Heart right ventricle (tissue), 16 donors: ENCODE measurements around the gene VGLL4. TPM values are rescaled to one million over a fixed set of nuclear protein-coding genes. Genes with fewer than 3 reads are reported as not detected.

Source experiments
- ATAC-seq, 8 donors: fragments of 200-7000 bp; cut with Tn5 transposase; one replicate each; pipeline ENCODE4 v1.9.1; 2020; ENCODE audit warnings: mild to moderate bottlenecking in 8 of 8, moderate library complexity in 8 of 8, moderate number of reproducible peaks in 1 of 8
- DNase-seq, 2 donors: peaks; one replicate each; pipeline ENCODE4 v3.0.0-alpha.2; 2020
- H3K27ac ChIP-seq, 10 donors: fragments of 200-600 bp; sonication (generic) in 2 of 10; one replicate each; pipeline versions ENCODE4 v1.5.0 to v1.8.0; 2020 to 2022; ENCODE audit warnings: mild to moderate bottlenecking in 3 of 10
- H3K27me3 ChIP-seq, 7 donors: fragments of 200-600 bp; one replicate each; pipeline ENCODE4 v1.8.0; 2021 to 2022; ENCODE audit warnings: mild to moderate bottlenecking in 2 of 7
- H3K36me3 ChIP-seq, 9 donors: fragments of 200-600 bp; sonication (generic) in 1 of 9; one replicate each; pipeline versions ENCODE4 v1.5.0 to v1.8.0; 2020 to 2022; ENCODE audit warnings: mild to moderate bottlenecking in 2 of 9
- H3K4me1 ChIP-seq, 9 donors: fragments of 200-600 bp; sonication (generic) in 1 of 9; one replicate each; pipeline versions ENCODE4 v1.5.0 to v1.8.0; 2020 to 2022; ENCODE audit warnings: mild to moderate bottlenecking in 4 of 9
- H3K4me3 ChIP-seq, 10 donors: fragments of 200-600 bp; sonication (generic) in 2 of 10; one replicate each; pipeline versions ENCODE4 v1.5.0 to v1.8.0; 2020 to 2022; ENCODE audit warnings: mild to moderate bottlenecking in 7 of 10, moderate library complexity in 2 of 10
- H3K9me3 ChIP-seq, 11 donors: fragments of 200-600 bp in 10 of 11; sonication (generic) in 2 of 11; one replicate each; pipeline versions ENCODE4 v1.5.0 to v1.8.0; 2013 to 2022; ENCODE audit warnings: mild to moderate bottlenecking in 2 of 11, control low read depth in 1 of 11, moderate library complexity in 1 of 11
- CTCF ChIP-seq, 9 donors: fragments of 200-600 bp; sonication (generic) in 2 of 9; IDR thresholded peaks; one replicate each; pipeline versions ENCODE4 v1.5.0 to v1.8.0; 2021 to 2022; ENCODE audit warnings: antibody characterized with exemption in 9 of 9, mild to moderate bottlenecking in 5 of 9, moderate library complexity in 1 of 9
- WGBS, 2 donors: extraction: QIAGEN DNeasy Blood & Tissue Kit; methylation state at CpG; one replicate each; pipeline ENCODE4 v1.1.7; 2013; ENCODE audit warnings: inconsistent platforms in 1 of 2; 5-methylcytosine and 5-hydroxymethylcytosine counted together
- intact Hi-C, 10 donors: fragments of 100-400 bp; cut with DNase I; formaldehyde crosslinking; loops; one replicate each; pipeline versions ENCODE4 v1.11.1 to v1.14.2; 2022
- polyA plus RNA-seq, 2 donors: library from polyadenylated mRNA; stranded (reverse); fragments of 200-250 nt; gene quantifications; one replicate each; pipeline ENCODE4 v1.2.3, GENCODE V29; 2013
- total RNA-seq, 10 donors: library from RNA; stranded (reverse); fragmentation: NEBNext Ultra II Directional in 3 of 10; extraction: Animal tissue kit (Norgen Biotek cat#: 25700) in 3 of 10; gene quantifications; one replicate each; pipeline versions ENCODE4 v1.2.1 to v1.2.4, GENCODE V29; 2021 to 2023
- donor health status: Arrhythmogenic right ventricular cardiomyopathy.
- donor health status: ischemic (EF 13 %, LVEDD 7.1; RV severe dilation, severe dysfunction).
- donor health status: healthy with polysubstance abuse.
- donor health status: DM: no; HTN: yes; CAD: no.
- donor health status: DM: no; HTN: no; CAD: no.
- donor health status: ischemic (EF 25% LVEDD 6.9; RV normal size, moderate dysfunction).
- donor health status: ischemic (EF 25% LVEDD 5.7; RV mildly dilated, moderate dysfunction).
- donor health status: healthy.
- donor health status: DM: yes; HTN: yes; CAD: no.
- donor health status: Ischemic cardiomyopathy.
- donor health status: ischemic (EF 35%, LVEDD 5.7; RV mildly dilated, moderate dysfunction).
- donor health status: nonischemic (EF 11% LVEDD 7.7; RV severe dilation, severe dysfunction).
- donor health status: DM: yes; HTN: yes; CAD: no.
- donor health status: PGD.
- donor health status: ischemic (EF 29% LVEDD 5.4; RV normal size, mild dysfunction).
- donor health status: nonischemic (EF 23%, LVEDD 6.1; RV moderate dilation, normal function).

VGLL4 gene
- total and polyA plus RNA-seq, 12 donors, result 14.5 to 46.1 (median 29.6) TPM

DNA sequence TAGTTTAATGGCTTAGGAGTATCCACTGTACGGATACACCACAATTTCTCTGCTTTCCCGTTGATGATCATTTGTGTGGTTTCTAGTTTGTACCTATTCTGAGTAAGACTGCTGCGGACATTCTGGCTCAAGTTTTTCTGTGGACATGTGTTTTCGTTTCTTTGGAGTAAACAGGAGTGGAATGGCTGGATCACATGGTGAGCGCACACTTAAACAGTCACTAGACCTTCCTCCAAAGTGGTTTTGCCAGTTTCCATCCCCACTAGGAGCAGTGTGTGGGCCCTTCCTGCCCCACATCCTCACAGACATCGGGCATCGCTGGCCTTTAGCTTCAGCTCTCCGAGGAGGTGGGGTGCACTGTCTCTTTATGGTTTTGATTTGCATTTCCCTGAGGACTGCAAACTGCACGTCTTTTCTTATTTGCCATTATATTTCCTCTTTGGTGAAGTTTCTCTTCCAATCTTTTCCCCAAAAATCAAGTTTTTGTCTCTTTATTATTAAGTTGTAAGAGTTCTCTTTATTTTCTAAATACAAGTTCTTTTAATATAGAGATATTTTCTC lies 94.1 kb downstream of the VGLL4 start:
- no peak for TF ChIP-seq CTCF (IDR thresholded peaks at IDR 0.05)
- Histone ChIP-seq H3K36me3 (peaks cover 0 to 11% (median 0%) of the 10 kb centered on the region in 9 donors), H3K27ac (peak overlapping the region in 4 of 10 donors; percentile 7 to 56 (median 28)), H3K4me1 (peaks cover 9 to 71% (median 36%) of the 10 kb centered on the region in 9 donors), H3K27me3 (no peaks in the 10 kb centered on the region), H3K4me3 (no peak overlapping the region), H3K9me3 (no peaks in the 10 kb centered on the region)
- intact Hi-C loops, result loop anchor here in 3 of 10 donors (5.0 to 10.0 kb wide), 3 partner anchors 37 to 165 kb away; partner anchors contain the start of gene VGLL4 (in 1 of the 3)
- ATAC-seq, result no peak
- no peak for DNase-seq
- WGBS, 2 donors, result 81% methylated on average over 9 of the region's 9 CpGs

DNA sequence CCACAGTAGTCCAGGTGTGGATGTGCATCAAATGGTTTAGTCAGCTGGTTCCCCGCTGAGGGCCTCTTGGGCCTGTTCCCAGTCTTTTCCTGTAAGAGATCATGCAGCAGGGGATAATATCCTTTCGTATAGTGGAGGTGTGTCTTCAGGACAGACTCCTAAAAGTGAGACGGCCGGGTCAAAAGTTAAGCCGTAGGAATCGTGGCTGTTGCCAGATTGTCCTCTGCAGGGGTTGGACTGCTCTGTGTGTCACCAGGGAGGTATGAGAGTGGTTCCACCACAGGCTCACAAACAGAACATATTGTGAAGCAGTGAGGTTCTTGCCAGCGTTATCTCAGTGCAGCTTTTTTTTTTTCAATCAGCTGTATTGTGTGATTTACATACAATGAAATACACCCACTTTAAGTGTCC lies 95.0 kb downstream of the VGLL4 start:
- 7 to 37% methylated on average over 7 of the region's 7 CpGs for WGBS, 2 donors
- Histone ChIP-seq H3K27me3 (no peaks in the 10 kb centered on the region), H3K4me1 (peaks cover 6 to 70% (median 34%) of the 10 kb centered on the region in 9 donors), H3K27ac (peak overlapping the region in 7 of 10 donors; percentile 7 to 56 (median 36)), H3K9me3 (peaks cover 0 to 5% (median 0%) of the 10 kb centered on the region in 11 donors), H3K4me3 (no peak overlapping the region), H3K36me3 (peaks cover 0 to 2% (median 0%) of the 10 kb centered on the region in 9 donors)
- DNase-seq, result no peak
- TF ChIP-seq CTCF (IDR thresholded peaks at IDR 0.05), result no peak
- intact Hi-C loops, result loop anchor here in 1 of 10 donors (5.0 kb wide), 1 partner anchor 36 kb away; no protein-coding TSS in a partner anchor
- ATAC-seq, result peak in 6 of 8 donors; percentile 6 to 60 (median 38)

- no peak for ATAC-seq
- Histone ChIP-seq H3K27ac (no peak overlapping the region), H3K36me3 (no peaks in the 10 kb centered on the region), H3K27me3 (no peaks in the 10 kb centered on the region), H3K9me3 (peaks cover 0 to 6% (median 0%) of the 10 kb centered on the region in 11 donors), H3K4me3 (no peak overlapping the region), H3K4me1 (peaks cover 3 to 58% (median 29%) of the 10 kb centered on the region in 9 donors)
- intact Hi-C loops, result loop anchor here in 2 of 10 donors (2.0 to 5.0 kb wide), 2 partner anchors 27 to 35 kb away; no protein-coding TSS in a partner anchor
- 86 to 89% methylated on average over 2 of the region's 2 CpGs for WGBS, 2 donors
- no peak for TF ChIP-seq CTCF (IDR thresholded peaks at IDR 0.05)
- no peak for DNase-seq
Observed at GRCh38 chr3:11547498-11547897, 96.2 kb downstream of the VGLL4 start.

- TF ChIP-seq CTCF (IDR thresholded peaks at IDR 0.05), result no peak
Observed at GRCh38 chr3:11546657-11547302, 96.9 kb downstream of the VGLL4 start.

More at GRCh38 chr3:11546657-11547302, 96.9 kb downstream of the VGLL4 start:
- 92 to 96% methylated on average over 9 of the region's 9 CpGs for WGBS, 2 donors
- Histone ChIP-seq H3K4me3 (no peak overlapping the region), H3K27ac (no peak overlapping the region), H3K27me3 (no peaks in the 10 kb centered on the region), H3K9me3 (peaks cover 0 to 6% (median 0%) of the 10 kb centered on the region in 11 donors), H3K36me3 (no peaks in the 10 kb centered on the region), H3K4me1 (peaks cover 3 to 56% (median 29%) of the 10 kb centered on the region in 9 donors)
- no peak for ATAC-seq
- intact Hi-C loops, result loop anchor here in 2 of 10 donors (2.0 to 5.0 kb wide), 2 partner anchors 28 to 34 kb away; no protein-coding TSS in a partner anchor
- no peak for DNase-seq
